GM21737 (cell line): ENCODE data around the gene TPCN2.

ENCODE experiments used
- ATAC-seq: cut with Tn5 transposase; IDR thresholded peaks from one replicate; pipeline ENCODE4 v1.9.1; 2021; ENCODE audit warnings: mild to moderate bottlenecking, moderate library complexity; ENCODE audit not compliant: unreplicated experiment

The TPCN2 gene

GRCh38 chr11:69180226-69180625, 131.5 kb downstream of the TPCN2 start:
- ATAC-seq, result no peak

- no peak for ATAC-seq
Observed at GRCh38 chr11:69180726-69181125, 132.0 kb downstream of the TPCN2 start.

- no peak for ATAC-seq
Observed at GRCh38 chr11:69183613-69184012, 134.9 kb downstream of the TPCN2 start.
